ENCODE data around the gene MALT1.

MALT1 gene

DNA sequence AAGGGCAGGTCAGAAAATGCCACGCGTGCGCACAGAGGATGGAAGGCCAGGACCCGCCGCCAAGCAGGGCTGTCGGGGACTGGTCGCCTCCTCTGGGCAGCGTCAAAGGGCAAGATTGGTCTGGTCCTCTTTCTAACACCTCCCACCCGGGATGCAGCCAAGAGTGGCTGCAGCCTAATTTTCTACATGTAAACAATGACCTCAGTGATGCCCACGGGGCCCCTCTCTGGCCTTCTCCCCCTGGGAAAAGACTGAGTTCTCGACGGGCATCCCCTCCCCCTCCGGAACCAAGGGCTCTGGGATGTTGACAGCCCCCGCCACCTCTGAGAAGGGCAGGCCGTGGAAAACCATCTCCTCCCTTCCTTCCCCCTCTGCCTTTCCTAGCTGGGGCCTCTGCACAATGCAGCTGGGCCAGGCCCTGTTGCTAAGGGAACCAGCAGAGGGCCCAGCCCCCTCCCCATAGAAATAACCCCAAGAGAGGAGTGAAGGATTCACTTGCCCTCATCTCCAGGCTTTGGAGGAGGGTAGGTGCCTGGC is 113.4 kb downstream of the MALT1 start:
- no peak overlapping the region for H3K4me3 ChIP-seq (ENCODE audit: low read length)
- no peak for DNase-seq (ENCODE audit: low read depth)

DNA sequence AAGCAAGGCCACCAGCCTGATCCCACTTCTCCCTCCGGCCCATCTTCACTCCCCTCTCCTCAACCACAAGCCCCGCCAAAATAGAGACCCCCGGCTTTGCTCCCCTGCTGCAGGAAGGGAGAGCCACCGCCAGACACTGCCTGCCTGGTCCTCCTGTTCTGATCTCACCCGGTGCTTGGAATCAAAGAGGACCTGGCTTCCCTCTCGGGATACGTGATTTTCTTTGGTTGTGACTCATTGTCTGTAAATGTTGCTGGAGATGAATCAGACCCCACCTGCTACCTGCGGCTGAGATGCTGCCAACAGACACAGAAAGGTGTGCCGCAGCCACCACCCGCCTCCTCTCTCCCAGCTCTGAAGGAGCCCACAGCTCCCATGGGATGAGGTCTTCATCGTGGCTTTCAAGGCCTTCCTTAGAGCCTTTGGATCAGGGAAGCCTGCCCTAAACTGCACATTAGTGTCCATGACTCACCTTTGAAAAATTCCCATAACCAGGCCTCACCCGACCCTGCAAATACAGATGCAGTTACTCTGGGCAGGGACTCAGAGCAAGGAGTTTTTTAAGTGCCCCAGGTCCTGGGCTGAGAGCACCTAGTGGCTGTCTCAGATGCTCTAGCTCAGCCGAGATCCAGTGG is 114.0 kb downstream of the MALT1 start:
- H3K4me3 ChIP-seq (ENCODE audit: low read length) = no peak overlapping the region
- TF ChIP-seq, protein P1, sequence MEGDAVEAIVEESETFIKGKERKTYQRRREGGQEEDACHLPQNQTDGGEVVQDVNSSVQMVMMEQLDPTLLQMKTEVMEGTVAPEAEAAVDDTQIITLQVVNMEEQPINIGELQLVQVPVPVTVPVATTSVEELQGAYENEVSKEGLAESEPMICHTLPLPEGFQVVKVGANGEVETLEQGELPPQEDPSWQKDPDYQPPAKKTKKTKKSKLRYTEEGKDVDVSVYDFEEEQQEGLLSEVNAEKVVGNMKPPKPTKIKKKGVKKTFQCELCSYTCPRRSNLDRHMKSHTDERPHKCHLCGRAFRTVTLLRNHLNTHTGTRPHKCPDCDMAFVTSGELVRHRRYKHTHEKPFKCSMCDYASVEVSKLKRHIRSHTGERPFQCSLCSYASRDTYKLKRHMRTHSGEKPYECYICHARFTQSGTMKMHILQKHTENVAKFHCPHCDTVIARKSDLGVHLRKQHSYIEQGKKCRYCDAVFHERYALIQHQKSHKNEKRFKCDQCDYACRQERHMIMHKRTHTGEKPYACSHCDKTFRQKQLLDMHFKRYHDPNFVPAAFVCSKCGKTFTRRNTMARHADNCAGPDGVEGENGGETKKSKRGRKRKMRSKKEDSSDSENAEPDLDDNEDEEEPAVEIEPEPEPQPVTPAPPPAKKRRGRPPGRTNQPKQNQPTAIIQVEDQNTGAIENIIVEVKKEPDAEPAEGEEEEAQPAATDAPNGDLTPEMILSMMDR (conservative IDR thresholded peaks at IDR 0.05; ENCODE audit: low read depth, low read length) = peak; percentile 21
- DNase-seq (ENCODE audit: low read depth) = no peak

More for the DNA sequence above, 113.4 kb downstream of the MALT1 start:
- TF ChIP-seq, protein P1 (conservative IDR thresholded peaks at IDR 0.05; ENCODE audit: low read depth, low read length) = no peak

DNA sequence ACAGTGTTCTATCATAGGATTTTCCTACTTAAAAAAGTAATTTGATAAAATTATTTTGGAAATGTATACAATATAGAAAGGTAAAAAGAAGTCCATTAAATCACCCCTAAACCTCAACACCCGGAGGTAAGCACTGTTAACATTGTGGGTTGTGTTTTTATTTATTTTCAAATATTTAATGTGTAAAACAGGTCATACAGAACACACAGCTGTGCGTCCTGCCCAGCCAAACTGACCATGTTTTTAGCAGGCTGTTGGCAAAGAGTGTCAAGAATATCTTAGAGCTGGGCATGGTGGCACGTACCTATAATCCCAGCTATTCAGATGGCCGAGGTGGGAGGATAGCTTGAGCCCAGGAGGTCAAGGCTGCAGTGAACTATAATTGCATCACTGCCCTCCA is 114.6 kb downstream of the MALT1 start:
- no peak for DNase-seq (ENCODE audit: low read depth)
- no peak overlapping the region for H3K4me3 ChIP-seq (ENCODE audit: low read length)
- TF ChIP-seq, protein P1 (conservative IDR thresholded peaks at IDR 0.05; ENCODE audit: low read depth, low read length) = no peak

DNA sequence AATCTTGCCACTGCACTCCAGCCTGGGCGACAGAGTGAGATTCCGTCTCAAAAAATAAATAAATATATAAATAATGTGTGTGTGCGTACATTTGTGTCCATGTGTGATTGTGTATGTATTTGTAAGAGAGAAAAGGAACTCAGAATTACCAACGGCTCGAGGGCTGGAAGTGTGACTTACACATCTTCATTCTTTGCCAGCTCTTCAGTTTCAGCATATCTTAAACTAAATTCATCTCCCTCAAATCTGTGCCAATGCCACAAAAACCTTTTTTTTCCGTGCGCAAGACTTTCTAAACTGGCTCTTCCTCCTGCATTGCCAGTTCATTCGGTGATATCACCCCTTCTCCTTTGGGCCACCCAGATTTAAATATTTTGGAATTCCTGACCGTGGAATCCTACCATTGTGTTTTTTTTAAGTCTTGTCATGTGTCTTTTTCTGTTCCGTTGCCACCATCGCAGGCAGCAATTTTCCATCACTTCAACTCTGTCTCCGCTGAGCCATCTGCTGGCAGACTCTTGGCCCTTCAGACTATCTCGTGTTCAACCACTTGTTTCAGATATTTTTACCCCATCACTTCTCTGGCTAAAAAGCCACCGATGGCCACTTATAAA is 116.4 kb downstream of the MALT1 start:
- no peak overlapping the region for H3K4me3 ChIP-seq (ENCODE audit: low read length)
- TF ChIP-seq, protein P1 (conservative IDR thresholded peaks at IDR 0.05; ENCODE audit: low read depth, low read length) = no peak
- DNase-seq (ENCODE audit: low read depth) = no peak

DNA sequence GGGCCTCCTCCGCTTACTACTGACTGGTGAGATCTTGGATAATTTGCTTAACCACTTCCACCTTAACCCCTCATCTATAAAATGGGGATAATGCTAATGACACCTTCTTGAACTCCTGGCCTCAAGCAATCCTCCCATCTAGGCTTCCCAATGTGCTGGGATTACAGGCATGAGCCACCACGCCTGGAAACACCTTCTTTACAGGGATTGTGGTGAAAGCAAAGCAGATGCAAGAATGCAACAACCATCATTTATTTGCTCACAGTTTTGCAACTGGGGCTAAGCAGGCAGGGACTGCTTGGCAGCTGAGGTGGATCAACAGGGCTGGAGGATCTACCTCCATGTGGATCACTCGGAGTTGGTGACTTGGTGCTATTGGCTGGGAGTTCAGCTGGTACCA is 117.2 kb downstream of the MALT1 start:
- TF ChIP-seq, protein P1 (conservative IDR thresholded peaks at IDR 0.05; ENCODE audit: low read depth, low read length) = no peak
- DNase-seq (ENCODE audit: low read depth) = no peak
- no peak overlapping the region for H3K4me3 ChIP-seq (ENCODE audit: low read length)

DNA sequence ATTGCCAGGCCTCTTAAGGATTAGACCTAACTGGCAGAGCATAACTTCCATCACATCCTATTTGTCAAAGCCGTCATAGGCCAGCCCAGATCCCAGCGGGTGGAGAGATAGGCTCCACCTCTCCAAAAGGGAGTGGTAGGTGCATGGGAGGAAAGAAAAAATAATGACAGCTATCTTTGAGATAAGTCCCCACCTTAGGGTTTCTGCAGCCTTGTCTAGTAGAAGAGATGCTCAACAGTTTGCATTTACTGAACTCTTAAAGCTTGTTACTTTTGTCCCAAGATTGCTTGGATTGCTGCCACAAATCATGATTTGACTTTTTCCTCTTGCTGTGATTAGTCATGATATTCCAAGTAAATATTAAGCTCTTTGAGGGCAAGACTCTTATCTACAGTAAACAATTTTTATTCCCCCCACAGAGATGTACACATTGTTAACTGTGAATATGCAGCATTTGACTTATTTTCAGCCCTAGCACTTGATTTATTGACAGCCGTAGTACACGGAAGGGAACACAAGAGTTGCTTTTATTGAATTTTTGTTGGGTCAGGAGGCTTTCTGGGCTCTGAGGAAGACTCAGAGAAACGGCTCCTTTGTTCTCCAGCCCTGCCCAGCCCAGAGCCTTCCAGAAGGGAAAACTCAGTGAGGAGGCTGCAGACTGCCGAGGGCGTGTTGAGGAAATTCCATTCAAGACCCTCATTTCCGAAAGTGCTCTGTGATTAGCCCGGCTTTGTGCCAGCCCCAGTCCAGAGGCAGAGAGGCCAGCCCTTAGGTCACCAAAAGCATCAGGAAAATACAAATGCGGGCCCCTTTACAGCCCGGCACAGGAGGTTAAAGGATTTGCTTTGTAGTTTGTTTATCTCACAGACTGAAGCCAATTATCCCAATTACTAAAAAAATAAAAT is 118.0 kb downstream of the MALT1 start:
- TF ChIP-seq, protein P1 (conservative IDR thresholded peaks at IDR 0.05; ENCODE audit: low read depth, low read length) = no peak
- H3K4me3 ChIP-seq (ENCODE audit: low read length) = no peak overlapping the region
- peak; percentile 70 for DNase-seq (ENCODE audit: low read depth)

Data from retinal pigment epithelial cell (primary cell).